ENCODE results near the gene PYGM.
A peak's percentile ranks its signal among the peaks of the same experiment; 100 is the strongest.

The PYGM gene

DNA sequence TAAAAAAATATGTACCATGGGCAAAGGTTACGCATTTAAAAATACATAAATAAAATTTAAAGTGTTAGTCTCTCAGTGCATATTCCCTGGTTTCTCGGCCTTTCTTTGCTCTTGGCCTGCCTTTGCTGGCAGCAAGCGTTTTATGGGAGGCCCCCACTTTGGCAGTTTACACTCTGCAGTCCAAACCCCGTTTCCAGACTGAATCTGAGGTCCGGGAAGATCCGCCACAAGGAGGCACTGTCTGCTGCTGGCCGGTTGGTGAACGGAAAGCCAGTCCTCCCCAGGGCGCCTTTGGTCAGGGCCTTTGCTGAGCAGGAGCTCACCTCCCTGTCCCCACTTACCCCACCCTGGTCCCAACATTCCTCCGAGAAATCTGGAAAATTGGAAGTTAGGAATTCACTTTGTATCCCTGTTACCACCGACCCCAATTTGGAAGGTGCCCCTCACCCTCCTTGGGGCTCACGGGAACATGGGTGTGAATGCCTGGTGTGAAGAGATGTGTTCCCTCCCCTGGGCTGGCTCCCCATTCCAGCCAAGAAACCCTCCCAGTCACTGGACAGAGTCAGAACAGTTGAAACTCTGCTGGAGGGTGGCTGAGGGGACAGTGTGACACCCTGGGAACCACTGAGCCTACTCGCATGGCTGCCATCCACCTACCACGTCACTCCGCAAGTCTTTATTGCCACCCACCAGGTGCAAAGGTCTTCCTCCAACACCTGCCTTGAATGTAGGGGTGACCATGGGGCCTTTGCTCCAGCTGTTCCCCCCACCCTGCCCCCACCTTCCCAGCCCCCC lies 27.9 kb upstream of the PYGM start:
- TF ChIP-seq POLR2AphosphoS5 (IDR thresholded peaks at IDR 0.05; ENCODE audit: borderline replicate concordance, low read depth, low read length) (0 out of 2 replicates have a peak, but pooled peaks have one; percentile 9), FOXP2 (optimal IDR thresholded peaks at IDR 0.05; ENCODE audit: control extremely low read depth, extremely low read length, insufficient read depth) (no peak)
- Histone ChIP-seq H3K27ac (no peak overlapping the region), H3K9ac (ENCODE audit: insufficient read length) (no peak overlapping the region)

GRCh38 chr11:64786308-64786707 lies 26.5 kb upstream of the PYGM start:
- TF ChIP-seq POLR2AphosphoS5 (IDR thresholded peaks at IDR 0.05; ENCODE audit: borderline replicate concordance, low read depth, low read length) (no peak), EZH2 (IDR thresholded peaks at IDR 0.05) (no peak), FOXP2 (optimal IDR thresholded peaks at IDR 0.05; ENCODE audit: control extremely low read depth, extremely low read length, insufficient read depth) (no peak)
- no peak for DNase-seq (ENCODE audit: low read depth, low spot score)
- Histone ChIP-seq H3K27ac (no peak overlapping the region), H3K9me3 (ENCODE audit: low read depth, low read length) (no peaks in the 10 kb centered on the region), H3K36me3 (ENCODE audit: insufficient read depth, low read length) (no peaks in the 10 kb centered on the region), H3K9ac (ENCODE audit: insufficient read length) (no peak overlapping the region), H3K4me3 (no peak overlapping the region)

More for the DNA sequence above, 27.9 kb upstream of the PYGM start:
- no peak for DNase-seq (ENCODE audit: low read depth, low spot score)
- H3K9me3 ChIP-seq (ENCODE audit: low read depth, low read length), result no peaks in the 10 kb centered on the region
- no peak overlapping the region for H3K4me3 ChIP-seq
- H3K36me3 ChIP-seq (ENCODE audit: insufficient read depth, low read length), result no peaks in the 10 kb centered on the region

GRCh38 chr11:64784813-64785581 lies 25.2 kb upstream of the PYGM start:
- Histone ChIP-seq H3K27ac (no peak overlapping the region), H3K9ac (ENCODE audit: insufficient read length) (no peak overlapping the region), H3K4me3 (no peak overlapping the region), H3K36me3 (ENCODE audit: insufficient read depth, low read length) (no peaks in the 10 kb centered on the region), H3K9me3 (ENCODE audit: low read depth, low read length) (no peaks in the 10 kb centered on the region)
- TF ChIP-seq EZH2 (IDR thresholded peaks at IDR 0.05) (no peak), FOXP2 (optimal IDR thresholded peaks at IDR 0.05; ENCODE audit: control extremely low read depth, extremely low read length, insufficient read depth) (no peak), POLR2AphosphoS5 (IDR thresholded peaks at IDR 0.05; ENCODE audit: borderline replicate concordance, low read depth, low read length) (no peak)
- DNase-seq (ENCODE audit: low read depth, low spot score), result no peak

DNA sequence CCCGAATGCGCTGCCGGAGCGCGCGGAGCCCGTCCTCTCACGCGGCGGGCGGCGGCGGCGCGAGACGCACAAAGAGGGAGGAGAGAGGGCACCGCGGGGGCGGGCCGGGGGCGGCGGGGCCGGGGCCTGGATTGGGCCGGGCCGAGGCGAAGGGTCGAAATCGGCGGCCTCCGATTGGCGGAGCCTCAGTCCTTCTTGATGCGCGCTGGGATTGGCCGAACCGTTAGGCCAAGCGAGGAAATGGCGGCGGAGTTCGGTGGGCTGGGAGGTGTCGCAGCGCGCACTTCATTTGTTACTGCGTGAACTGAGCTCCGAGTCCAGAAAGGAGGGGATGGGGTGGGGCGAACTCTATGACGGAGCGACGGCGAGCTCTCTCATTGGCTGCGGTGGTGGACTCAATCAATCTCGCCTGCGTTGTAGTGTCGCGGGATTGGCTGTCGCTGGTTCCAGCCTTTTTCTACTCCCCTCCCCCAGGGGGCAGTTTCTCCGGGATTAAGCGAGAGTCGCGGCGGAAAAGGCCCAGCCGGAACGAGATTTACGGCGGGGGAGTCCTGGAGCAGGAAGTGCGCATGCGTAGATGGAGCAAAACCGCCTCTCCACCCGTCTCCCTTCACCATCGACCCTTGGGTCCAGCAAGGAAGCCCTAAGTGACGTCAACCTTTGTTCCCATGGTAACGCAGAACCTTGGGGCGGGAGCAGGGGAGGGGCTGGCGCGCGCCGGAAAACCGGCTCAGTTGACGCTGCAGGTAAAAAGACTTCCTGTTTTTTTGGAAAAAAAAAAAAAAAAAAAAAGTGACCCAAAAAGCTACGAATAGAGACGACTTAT lies 18.9 kb upstream of the PYGM start, which contains the start of gene SF1:
Gene SF1 (minus strand): TSS at position 70 of the 826 bp plus-strand sequence. CDS start 150 bp downstream, outside the sequence.
- Histone ChIP-seq H3K36me3 (ENCODE audit: insufficient read depth, low read length) (peaks cover 39% of the 10 kb centered on the region), H3K27ac (peak within 1 kb of the TSS; percentile 97), H3K9ac (ENCODE audit: insufficient read length) (peak within 1 kb of the TSS; percentile 99), H3K4me3 (peak within 1 kb of the TSS; percentile 96), H3K9me3 (ENCODE audit: low read depth, low read length) (no peaks in the 10 kb centered on the region)
- peak; percentile 99 for DNase-seq (ENCODE audit: low read depth, low spot score)
- TF ChIP-seq POLR2AphosphoS5 (IDR thresholded peaks at IDR 0.05; ENCODE audit: borderline replicate concordance, low read depth, low read length), result peak; percentile 91
- peak; percentile 85 for TF ChIP-seq FOXP2 (optimal IDR thresholded peaks at IDR 0.05; ENCODE audit: control extremely low read depth, extremely low read length, insufficient read depth)
- no peak for TF ChIP-seq EZH2 (IDR thresholded peaks at IDR 0.05)

- no peak for TF ChIP-seq EZH2 (IDR thresholded peaks at IDR 0.05)
- no peak for TF ChIP-seq FOXP2 (optimal IDR thresholded peaks at IDR 0.05; ENCODE audit: control extremely low read depth, extremely low read length, insufficient read depth)
- TF ChIP-seq POLR2AphosphoS5 (IDR thresholded peaks at IDR 0.05; ENCODE audit: borderline replicate concordance, low read depth, low read length), result no peak; the same call in 1 of the 2 replicates
- DNase-seq (ENCODE audit: low read depth, low spot score), result no peak
- Histone ChIP-seq H3K36me3 (ENCODE audit: insufficient read depth, low read length) (peaks cover 44% of the 10 kb centered on the region), H3K9ac (ENCODE audit: insufficient read length) (peak overlapping the region; percentile 99), H3K9me3 (ENCODE audit: low read depth, low read length) (no peaks in the 10 kb centered on the region), H3K4me3 (peak overlapping the region; percentile 88), H3K27ac (peak overlapping the region; percentile 97)
These were observed 18.4 kb upstream of the PYGM start for GRCh38 chr11:64778223-64778472.

- DNase-seq (ENCODE audit: low read depth, low spot score), result no peak
- H3K9ac ChIP-seq (ENCODE audit: insufficient read length), result peak overlapping the region; percentile 99
- peak; percentile 20; the same call in 1 of the 2 replicates for TF ChIP-seq POLR2AphosphoS5 (IDR thresholded peaks at IDR 0.05; ENCODE audit: borderline replicate concordance, low read depth, low read length)
- no peak for TF ChIP-seq EZH2 (IDR thresholded peaks at IDR 0.05)
- no peak for TF ChIP-seq FOXP2 (optimal IDR thresholded peaks at IDR 0.05; ENCODE audit: control extremely low read depth, extremely low read length, insufficient read depth)
- H3K27ac ChIP-seq, result peak overlapping the region; percentile 97
- H3K9me3 ChIP-seq (ENCODE audit: low read depth, low read length), result no peaks in the 10 kb centered on the region
- H3K36me3 ChIP-seq (ENCODE audit: insufficient read depth, low read length), result peaks cover 49% of the 10 kb centered on the region
- H3K4me3 ChIP-seq, result peak overlapping the region; percentile 96
These were observed 17.9 kb upstream of the PYGM start for GRCh38 chr11:64777449-64778222.

DNA sequence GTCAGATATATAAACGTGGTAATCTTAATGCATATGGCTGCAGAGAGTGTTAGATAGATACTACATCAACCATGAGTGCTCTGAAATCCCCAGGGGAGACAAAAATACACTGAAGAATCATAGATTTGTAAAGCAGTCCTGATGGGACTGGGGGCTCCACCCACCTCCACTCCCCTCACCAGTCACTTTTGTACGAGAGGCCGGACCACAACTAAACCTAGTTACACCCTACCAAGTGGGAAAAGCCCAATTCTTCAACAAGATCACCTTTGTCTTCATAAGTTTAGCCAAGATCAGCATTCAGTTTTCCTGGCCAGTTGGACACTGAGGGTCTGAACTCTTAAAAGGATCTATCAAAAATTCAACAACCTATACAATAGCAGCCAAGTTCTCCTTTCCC lies 17.1 kb upstream of the PYGM start:
- Histone ChIP-seq H3K9ac (ENCODE audit: insufficient read length) (peak overlapping the region; percentile 92), H3K4me3 (peak overlapping the region; percentile 96), H3K9me3 (ENCODE audit: low read depth, low read length) (no peaks in the 10 kb centered on the region), H3K27ac (no peak overlapping the region), H3K36me3 (ENCODE audit: insufficient read depth, low read length) (peaks cover 57% of the 10 kb centered on the region)
- DNase-seq (ENCODE audit: low read depth, low spot score), result no peak
- TF ChIP-seq FOXP2 (optimal IDR thresholded peaks at IDR 0.05; ENCODE audit: control extremely low read depth, extremely low read length, insufficient read depth), result no peak
- peak; percentile 13; the same call in 1 of the 2 replicates for TF ChIP-seq POLR2AphosphoS5 (IDR thresholded peaks at IDR 0.05; ENCODE audit: borderline replicate concordance, low read depth, low read length)
